H9 (cell line): Measurements from ENCODE around the gene VWA5A. TPM values are rescaled to one million over a fixed set of nuclear protein-coding genes. Genes with fewer than 3 reads are reported as not detected.

Experiments
- DNase-seq: peaks from one replicate; pipeline ENCODE4 v3.0.0-alpha.2; 2017
- H2AFZ ChIP-seq: one replicate; pipeline ENCODE4 v1.6.1; 2013; ENCODE audit warnings: mild to moderate bottlenecking, low read length, control low read depth, moderate library complexity
- H2AK5ac ChIP-seq: 2 replicates; pipeline ENCODE4 v1.6.1; 2013; ENCODE audit warnings: low read length, control low read depth, mixed read lengths; ENCODE audit not compliant: insufficient read length
- H2BK120ac ChIP-seq: one replicate; pipeline ENCODE4 v1.6.1; 2013; ENCODE audit warnings: low read depth, mild to moderate bottlenecking, low read length, control low read depth, inconsistent platforms; ENCODE audit not compliant: poor library complexity, severe bottlenecking
- H2BK12ac ChIP-seq: 2 replicates; pipeline ENCODE4 v1.6.1; 2013; ENCODE audit warnings: low read length, control low read depth, mixed read lengths, low read depth; ENCODE audit not compliant: insufficient read length
- H2BK15ac ChIP-seq: 2 replicates; pipeline ENCODE4 v1.6.1; 2013; ENCODE audit warnings: low read depth, low read length, control low read depth
- H2BK20ac ChIP-seq: one replicate; pipeline ENCODE4 v1.6.1; 2013; ENCODE audit warnings: low read depth, mild to moderate bottlenecking, low read length, control low read depth, inconsistent platforms; ENCODE audit not compliant: poor library complexity, severe bottlenecking
- H2BK5ac ChIP-seq: 2 replicates; pipeline ENCODE4 v1.6.1; 2013; ENCODE audit warnings: low read length, control low read depth, mixed read lengths; ENCODE audit not compliant: insufficient read length
- H3K14ac ChIP-seq: 2 replicates; pipeline ENCODE4 v1.6.1; 2013; ENCODE audit warnings: low read length, control low read depth; ENCODE audit not compliant: insufficient read depth
- H3K18ac ChIP-seq: 2 replicates; pipeline ENCODE4 v1.6.1; 2013; ENCODE audit warnings: low read depth, mild to moderate bottlenecking, mixed read lengths, low read length, control low read depth; ENCODE audit not compliant: insufficient read length
- H3K23ac ChIP-seq: 2 replicates; pipeline ENCODE4 v1.6.1; 2013; ENCODE audit warnings: low read length, control low read depth, mixed read lengths, low read depth; ENCODE audit not compliant: insufficient read length
- H3K23me2 ChIP-seq: 2 replicates; pipeline ENCODE4 v1.6.1; 2013; ENCODE audit warnings: low read depth, mild to moderate bottlenecking, mixed read lengths, low read length, control low read depth; ENCODE audit not compliant: insufficient read length, poor library complexity, severe bottlenecking
- H3K27ac ChIP-seq: 2 replicates; pipeline ENCODE4 v1.5.1; 2013; ENCODE audit warnings: low read length, control low read depth, mixed read lengths, low read depth; ENCODE audit not compliant: insufficient read length
- H3K27me3 ChIP-seq: 2 replicates; pipeline ENCODE4 v1.6.1; 2013; ENCODE audit warnings: low read length, control low read depth, inconsistent platforms; ENCODE audit not compliant: insufficient read depth
- H3K4ac ChIP-seq: 2 replicates; pipeline ENCODE4 v1.6.1; 2013; ENCODE audit warnings: low read depth, mild to moderate bottlenecking, control low read depth, inconsistent platforms, low read length, moderate library complexity
- H3K4me1 ChIP-seq: 2 replicates; pipeline ENCODE4 v1.6.1; 2013; ENCODE audit warnings: low read length, control low read depth, inconsistent platforms; ENCODE audit not compliant: insufficient read depth
- H3K4me2 ChIP-seq: 2 replicates; pipeline ENCODE4 v1.6.1; 2013; ENCODE audit warnings: low read length, control low read depth, mixed read lengths; ENCODE audit not compliant: insufficient read length, insufficient read depth
- H3K56ac ChIP-seq: 2 replicates; pipeline ENCODE4 v1.6.1; 2013; ENCODE audit warnings: low read depth, mild to moderate bottlenecking, mixed read lengths, low read length, control low read depth; ENCODE audit not compliant: insufficient read length
- H3K79me1 ChIP-seq: 2 replicates; pipeline ENCODE4 v1.6.1; 2013; ENCODE audit warnings: low read depth, mild to moderate bottlenecking, moderate library complexity, low read length, control low read depth, inconsistent platforms; ENCODE audit not compliant: insufficient read depth, poor library complexity, severe bottlenecking
- H3K79me2 ChIP-seq: 2 replicates; pipeline ENCODE4 v1.6.1; 2013; ENCODE audit warnings: low read length, control low read depth, inconsistent platforms; ENCODE audit not compliant: insufficient read depth
- H3K9ac ChIP-seq: 2 replicates; pipeline ENCODE4 v1.6.1; 2013; ENCODE audit warnings: low read length, control low read depth, mixed read lengths; ENCODE audit not compliant: insufficient read length; ENCODE audit errors: extremely low read depth
- H3K9me3 ChIP-seq: one replicate; pipeline ENCODE4 v1.6.1; 2013; ENCODE audit warnings: low read depth, low read length, inconsistent platforms; ENCODE audit not compliant: control insufficient read depth
- H3T11ph ChIP-seq: one replicate; pipeline ENCODE4 v1.6.1; 2013; ENCODE audit warnings: mild to moderate bottlenecking, low read length, control low read depth, inconsistent platforms
- H4K20me1 ChIP-seq: one replicate; pipeline ENCODE4 v1.6.1; 2013; ENCODE audit not compliant: control insufficient read depth, insufficient read length, insufficient read depth
- H4K5ac ChIP-seq: 2 replicates; pipeline ENCODE4 v1.6.1; 2013; ENCODE audit warnings: low read depth, mild to moderate bottlenecking, mixed read lengths, low read length, control low read depth; ENCODE audit not compliant: insufficient read length
- H4K8ac ChIP-seq: replicated peaks from 2 replicates; pipeline ENCODE4 v1.6.1; 2013; ENCODE audit warnings: low read length, control low read depth, mixed read lengths, low read depth; ENCODE audit not compliant: insufficient read length
- H4K91ac ChIP-seq: 2 replicates; pipeline ENCODE4 v1.6.1; 2013; ENCODE audit warnings: low read depth, mild to moderate bottlenecking, moderate library complexity, mixed read lengths, low read length, control low read depth; ENCODE audit not compliant: insufficient read length
- H3K27ac Mint-ChIP-seq, 3 experiments: 2 replicates in 2 of 3; 3 replicates in 1 of 3; pipeline ENCODE4 v1.8.0; 2020 to 2021; ENCODE audit warnings: mixed read lengths in 3 of 3, mild to moderate bottlenecking in 1 of 3, moderate library complexity in 1 of 3
- H3K27me3 Mint-ChIP-seq: 2 replicates; pipeline ENCODE4 v1.8.0; 2021; ENCODE audit warnings: low read depth, mild to moderate bottlenecking, moderate library complexity, mixed read lengths
- H3K36me3 Mint-ChIP-seq, 3 experiments: 2 replicates in 2 of 3; 3 replicates in 1 of 3; pipeline ENCODE4 v1.8.0; 2020 to 2021; ENCODE audit warnings: low read depth in 3 of 3, mixed read lengths in 3 of 3; ENCODE audit not compliant: insufficient read depth in 1 of 3
- H3K4me1 Mint-ChIP-seq, 2 experiments: 2 replicates each; pipeline ENCODE4 v1.8.0; 2020; ENCODE audit warnings: mixed read lengths in 2 of 2
- H3K4me3 Mint-ChIP-seq, 2 experiments: 2 replicates in 1 of 2; 3 replicates in 1 of 2; pipeline ENCODE4 v1.8.0; 2020 to 2021; ENCODE audit warnings: mild to moderate bottlenecking in 2 of 2, mixed read lengths in 2 of 2, moderate library complexity in 1 of 2
- H3K9me3 Mint-ChIP-seq, 2 experiments: 2 replicates in 1 of 2; 3 replicates in 1 of 2; pipeline ENCODE4 v1.8.0; 2020; ENCODE audit warnings: mild to moderate bottlenecking in 2 of 2, mixed read lengths in 2 of 2, moderate library complexity in 1 of 2
- CTCF ChIP-seq: fragments of 200-600 bp; sonication (generic); conservative IDR thresholded peaks from 3 replicates; pipeline ENCODE4 v1.8.0; 2021; ENCODE audit warnings: antibody characterized with exemption, mild to moderate bottlenecking
- WGBS: extraction: QIAGEN DNeasy Blood & Tissue Kit; methylation state at CpG from one replicate; pipeline ENCODE4 v1.1.7; 2013; ENCODE audit warnings: missing lambda C conversion rate, low lambda C conversion rate, mixed read lengths; ENCODE audit not compliant: insufficient read length; ENCODE audit errors: extremely low coverage; 5-methylcytosine and 5-hydroxymethylcytosine counted together
- total RNA-seq: library from RNA; stranded (reverse); gene quantifications from 2 replicates; pipeline ENCODE4 v1.2.1, GENCODE V29; 2021

Gene VWA5A
- total RNA-seq, 1 experiment from 2014 or later: 15.6 TPM

DNA sequence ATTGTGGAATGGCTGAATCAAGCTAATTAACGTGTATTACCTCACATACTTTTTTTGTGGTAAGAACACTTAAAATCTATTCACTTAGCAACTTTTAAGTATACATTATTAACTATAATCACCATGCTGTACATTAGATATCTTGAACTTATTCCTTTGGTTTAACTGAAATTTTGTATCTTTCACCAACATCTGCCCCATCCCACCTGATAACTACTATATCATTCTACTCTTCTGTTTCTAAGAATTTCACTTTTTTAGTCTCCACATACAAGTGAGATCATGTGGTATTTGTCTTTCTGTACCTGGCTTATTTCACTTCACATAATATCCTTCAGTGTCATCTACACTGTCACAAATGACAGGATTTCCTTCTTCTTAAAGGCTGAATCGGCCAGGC lies 17.1 kb upstream of the VWA5A start:
- no peaks in the 10 kb centered on the region for H3K27me3 Mint-ChIP-seq
- Histone ChIP-seq H3K23ac (no peak overlapping the region), H3K27ac (no peak overlapping the region), H3K9ac (no peak overlapping the region), H2BK5ac (no peak overlapping the region), H3K23me2 (no peaks in the 10 kb centered on the region), H2AFZ (no peak overlapping the region), H3K14ac (no peak overlapping the region), H3K9me3 (no peaks in the 10 kb centered on the region), H2BK120ac (no peak overlapping the region), H3K4ac (no peak overlapping the region), H3K18ac (no peak overlapping the region), H2BK15ac (no peak overlapping the region), H3K4me2 (no peak overlapping the region), H3K4me1 (0 out of 2 replicates have a peak, but pooled peaks cover 3% of the 10 kb centered on the region), H2BK20ac (no peak overlapping the region), H2BK12ac (no peak overlapping the region), H4K5ac (no peak overlapping the region), H3K79me1 (no peaks in the 10 kb centered on the region), H4K20me1 (no peaks in the 10 kb centered on the region), H3K56ac (no peak overlapping the region), H3K27me3 (no peaks in the 10 kb centered on the region), H4K91ac (no peak overlapping the region), H2AK5ac (no peak overlapping the region), H4K8ac (no peak overlapping the region), H3T11ph (no peak overlapping the region), H3K79me2 (no peaks in the 10 kb centered on the region)
- DNase-seq: no peak
- no peak overlapping the region for H3K4me3 Mint-ChIP-seq
- H3K4me1 Mint-ChIP-seq: peaks cover 13 to 15% of the 10 kb centered on the region in 2 experiments
- TF ChIP-seq CTCF: no peak
- H3K36me3 Mint-ChIP-seq: no peaks in the 10 kb centered on the region
- H3K27ac Mint-ChIP-seq: no peak overlapping the region
- no peaks in the 10 kb centered on the region for H3K9me3 Mint-ChIP-seq
- no CpG with 5 or more reads among the region's 2 CpGs for WGBS
